GM18867 (cell line): Measurements from ENCODE around the gene KIAA0513.
A peak's percentile ranks its signal among the peaks of the same experiment; 100 is the strongest.
"Not testable (repeated sequence)": the region's sequence is repeated elsewhere in the genome, so short reads cannot be mapped to it uniquely, and the experiment has no call there.

Source experiments
- ATAC-seq: cut with Tn5 transposase; IDR thresholded peaks from one replicate; pipeline ENCODE4 v1.9.1; 2021; ENCODE audit warnings: mild to moderate bottlenecking, moderate library complexity; ENCODE audit not compliant: unreplicated experiment

Gene KIAA0513

DNA sequence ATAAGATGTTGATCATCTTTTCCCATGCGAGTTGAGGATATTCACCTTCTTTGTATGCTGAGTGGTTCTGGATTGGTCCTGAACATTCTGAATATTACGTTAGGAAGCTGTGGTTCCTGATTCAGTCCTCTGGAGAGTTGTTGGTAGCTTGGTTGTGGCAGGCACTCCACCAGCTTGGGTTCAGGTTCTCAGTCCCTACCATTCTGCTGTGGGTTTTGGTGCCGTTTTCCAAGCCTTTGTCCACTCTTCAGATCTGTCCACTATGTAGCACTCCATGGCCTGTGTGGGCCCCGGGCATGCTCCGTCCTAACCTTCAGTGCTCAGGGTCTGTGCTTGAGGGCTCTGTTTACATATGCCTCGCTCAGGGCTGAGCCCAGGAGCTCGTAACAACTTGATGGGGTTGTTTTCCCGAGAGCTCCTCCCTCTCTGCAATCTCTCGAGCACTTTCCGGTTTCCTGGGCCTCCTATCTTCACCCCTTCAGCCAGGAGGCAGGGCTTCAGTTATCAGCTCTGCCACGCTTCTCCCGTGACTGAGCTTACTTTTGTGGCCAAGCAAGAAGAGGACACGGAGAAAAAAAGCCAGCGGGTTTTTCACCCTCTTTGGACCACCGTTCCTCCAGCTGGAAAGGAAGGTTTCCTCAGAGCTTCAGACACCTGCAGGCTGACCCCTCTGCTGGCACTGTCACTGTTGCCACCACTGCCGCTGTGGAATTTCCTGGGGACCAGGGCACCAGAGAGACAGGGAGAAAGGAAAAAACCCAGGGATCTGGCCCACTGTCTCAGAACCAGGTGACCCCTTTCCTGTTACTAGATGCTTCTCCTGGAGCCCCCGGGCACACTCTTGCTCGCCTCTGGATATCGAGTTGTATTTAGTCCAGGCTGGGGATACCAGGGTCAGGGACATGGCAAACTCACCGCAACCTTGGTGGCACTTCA lies 19.6 kb downstream of the KIAA0513 start:
- no peak for ATAC-seq

DNA sequence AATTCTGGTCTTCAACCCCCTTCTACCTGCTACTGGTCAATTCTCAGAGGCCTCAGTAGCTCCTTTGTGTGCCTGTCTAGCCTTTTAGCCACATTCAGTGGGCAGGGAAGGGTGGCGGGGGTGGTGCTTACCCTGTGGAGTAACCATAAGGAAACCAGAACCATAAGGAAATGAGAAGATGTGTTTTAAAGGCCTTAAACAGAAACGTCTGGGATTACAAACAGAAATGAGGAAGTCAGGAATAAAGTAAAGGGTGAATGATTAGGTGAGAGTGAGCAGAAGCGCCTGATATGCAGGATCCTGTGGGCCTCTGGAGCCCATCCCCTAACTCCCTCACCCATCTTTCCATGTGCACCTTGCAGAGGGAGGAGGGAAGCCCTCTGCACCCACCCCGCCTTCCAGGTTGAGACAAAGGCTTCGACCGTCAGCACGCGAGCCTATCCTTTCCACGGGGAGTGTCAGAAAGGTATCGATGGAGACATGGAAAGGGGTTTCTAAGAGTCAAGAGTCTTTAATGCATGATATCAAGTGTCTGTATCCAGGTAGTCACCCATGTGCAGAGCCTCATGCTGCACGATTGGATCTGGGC lies 20.4 kb downstream of the KIAA0513 start:
- no peak for ATAC-seq

DNA sequence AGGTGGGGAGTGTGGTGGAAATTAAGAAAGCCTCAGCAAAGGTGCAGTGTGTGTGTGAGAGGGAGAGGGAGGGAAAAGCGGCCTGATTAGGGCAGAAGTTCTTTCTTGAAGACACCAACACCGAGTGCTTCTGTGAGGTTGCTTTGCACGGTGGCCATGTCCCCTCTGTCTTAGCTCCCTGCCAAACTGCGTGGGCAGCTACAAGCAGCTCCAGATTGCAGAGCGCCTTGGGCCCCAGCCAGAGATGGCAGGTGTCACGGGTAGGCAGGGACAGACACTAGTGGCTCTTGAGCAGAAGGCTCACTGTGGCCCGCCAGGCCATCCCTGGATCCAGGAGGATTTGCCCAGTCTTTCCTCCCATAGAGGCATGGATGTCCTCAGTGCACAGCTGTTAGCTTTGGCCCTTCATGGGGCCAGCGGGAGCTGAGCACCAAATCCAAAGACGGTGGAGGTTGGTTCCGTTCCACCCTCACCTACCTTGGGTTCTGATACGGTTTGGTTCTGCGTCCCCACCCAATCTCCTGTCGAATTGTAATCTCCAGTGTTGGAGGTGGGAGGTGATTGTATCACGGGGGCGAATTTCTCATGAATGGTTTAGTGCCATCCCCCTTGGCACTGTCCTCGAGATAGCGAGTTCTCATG lies 21.4 kb downstream of the KIAA0513 start:
- no peak for ATAC-seq

DNA sequence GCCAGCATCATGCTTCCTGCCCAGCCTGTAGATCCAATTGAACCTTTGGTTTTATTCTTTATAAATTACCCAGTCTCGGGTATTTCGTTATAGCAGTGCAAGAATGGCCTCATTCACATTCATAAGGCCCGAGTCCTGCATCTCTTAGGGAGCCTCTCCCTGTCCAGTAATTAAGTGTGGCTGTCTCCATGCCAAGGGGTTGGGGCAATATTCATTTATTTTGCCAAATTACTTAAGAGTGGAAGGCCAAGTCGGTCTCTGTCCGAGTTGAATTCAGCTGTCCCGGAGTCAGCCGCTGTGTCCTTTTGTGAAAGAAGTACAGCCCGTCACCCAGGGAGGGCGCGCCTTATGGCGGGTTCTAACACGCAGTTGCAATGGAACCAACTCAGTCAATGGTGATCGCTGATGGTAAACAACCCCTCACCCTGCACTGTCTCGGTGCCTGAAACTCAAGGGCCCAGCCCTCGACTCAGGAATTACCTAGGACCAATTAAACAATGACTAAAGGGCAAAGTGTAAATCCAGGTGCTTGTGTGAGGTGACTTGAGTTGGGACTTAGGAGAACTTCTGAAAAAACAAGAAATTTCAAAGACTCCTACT lies 22.2 kb downstream of the KIAA0513 start:
- no peak for ATAC-seq

DNA sequence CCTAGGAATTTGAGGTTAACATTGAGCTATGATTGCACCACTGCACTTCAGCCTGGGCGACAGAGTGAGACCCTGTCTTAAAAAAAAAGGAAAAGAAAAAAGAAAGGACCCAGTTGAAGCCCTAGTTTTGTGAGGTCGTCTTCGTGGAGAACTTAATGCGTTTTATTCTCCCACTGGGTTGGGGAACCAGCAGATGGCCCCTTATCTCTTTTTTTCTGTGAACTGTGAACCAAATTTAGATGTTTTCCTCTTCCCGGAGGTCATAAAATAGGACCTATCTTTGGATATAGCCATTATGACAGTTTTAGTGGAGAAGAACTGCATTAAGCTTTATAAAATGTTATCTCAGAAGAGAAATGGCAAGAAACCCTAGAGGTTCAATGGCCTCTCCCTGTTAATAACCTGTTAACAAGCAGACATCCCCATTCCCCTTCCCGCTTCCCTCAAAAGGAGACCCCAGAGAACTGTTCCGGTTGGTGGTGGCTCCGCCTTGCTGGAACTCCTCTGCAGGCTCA lies 23.5 kb downstream of the KIAA0513 start:
- ATAC-seq, result no peak

DNA sequence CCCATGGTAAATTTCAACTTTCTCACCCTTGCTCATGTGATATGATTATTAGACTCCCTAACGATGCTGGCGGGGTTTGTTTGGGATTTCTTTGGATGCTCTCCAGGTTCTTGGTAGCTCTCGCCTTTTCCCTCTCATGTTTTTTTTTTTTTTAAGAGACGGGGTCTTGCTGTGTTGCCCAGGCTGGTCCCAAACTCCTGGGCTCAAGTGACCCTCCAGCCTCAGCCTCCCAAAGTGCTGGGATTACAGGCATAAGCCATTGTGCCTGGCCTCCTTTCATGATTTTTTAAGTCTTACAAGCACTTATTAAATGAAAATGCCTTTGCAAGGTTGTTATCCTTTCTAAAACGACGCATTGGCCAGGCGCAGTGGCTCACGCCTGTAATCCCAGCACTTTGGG lies 24.1 kb downstream of the KIAA0513 start:
- ATAC-seq, result no peak

DNA sequence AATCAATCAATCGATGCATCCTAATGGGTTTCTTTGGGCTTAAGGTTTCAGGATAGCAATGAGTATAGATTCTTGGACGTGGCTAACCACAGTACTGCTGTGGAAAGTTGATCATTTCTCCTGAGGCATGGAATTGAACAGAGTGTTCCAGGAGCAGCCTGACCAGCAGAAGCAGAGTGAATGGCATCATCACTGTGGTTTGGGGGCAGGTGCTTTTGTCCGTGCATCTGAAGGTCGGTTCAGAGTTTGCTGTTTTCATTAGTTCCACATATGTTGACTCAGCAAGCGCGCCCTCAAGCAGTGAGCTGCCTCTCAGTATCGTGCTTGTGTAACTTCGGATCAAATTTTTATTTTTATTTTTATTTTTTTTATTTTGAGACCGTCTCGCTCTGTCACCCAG lies 24.9 kb downstream of the KIAA0513 start:
- no peak for ATAC-seq

DNA sequence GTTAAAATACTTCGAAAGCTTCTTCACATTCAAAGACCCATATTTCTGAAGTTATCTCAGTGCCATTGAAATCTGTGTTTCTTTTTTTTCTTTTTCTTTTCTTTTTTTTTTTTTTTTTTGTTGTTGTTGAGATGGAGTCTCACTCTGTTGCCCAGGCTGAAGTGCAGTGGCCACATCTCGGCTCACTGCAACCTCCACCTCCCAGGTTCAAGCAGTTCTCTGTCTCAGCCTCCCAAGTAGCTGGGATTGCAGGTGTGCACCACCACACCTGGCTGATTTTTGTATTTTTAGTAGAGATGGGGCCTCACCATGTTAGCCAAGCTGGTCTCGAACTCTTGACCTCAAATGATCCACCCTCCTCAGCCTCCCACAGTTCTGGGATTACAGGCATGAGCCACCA lies 26.7 kb downstream of the KIAA0513 start:
- not testable (repeated sequence) for ATAC-seq

DNA sequence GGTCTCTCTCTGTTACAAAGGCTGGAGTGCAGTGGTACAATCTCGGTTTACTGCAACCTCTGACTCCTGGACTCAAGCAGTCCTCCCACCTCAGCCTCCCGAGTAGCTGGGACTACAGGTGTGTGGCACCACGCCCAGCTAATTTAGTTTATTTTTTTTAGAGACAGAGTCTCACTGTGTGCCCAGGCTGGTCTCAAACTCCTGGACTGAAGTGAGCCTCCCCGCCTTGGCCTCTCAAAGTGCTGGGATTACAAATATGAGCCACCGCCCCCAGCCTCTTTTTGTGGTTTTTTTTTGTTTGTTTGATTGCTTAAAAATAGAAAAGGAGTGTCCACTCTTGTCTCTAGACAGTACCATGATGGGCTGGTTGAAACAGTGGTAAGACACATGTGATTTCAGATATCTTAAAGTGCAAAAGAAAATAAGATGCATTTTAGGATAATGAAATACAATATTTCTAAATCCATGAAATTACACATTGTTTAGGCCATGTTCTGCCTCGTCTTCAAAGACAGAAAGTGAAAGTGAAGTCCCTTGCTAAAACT lies 27.4 kb downstream of the KIAA0513 start:
- ATAC-seq, result no peak

DNA sequence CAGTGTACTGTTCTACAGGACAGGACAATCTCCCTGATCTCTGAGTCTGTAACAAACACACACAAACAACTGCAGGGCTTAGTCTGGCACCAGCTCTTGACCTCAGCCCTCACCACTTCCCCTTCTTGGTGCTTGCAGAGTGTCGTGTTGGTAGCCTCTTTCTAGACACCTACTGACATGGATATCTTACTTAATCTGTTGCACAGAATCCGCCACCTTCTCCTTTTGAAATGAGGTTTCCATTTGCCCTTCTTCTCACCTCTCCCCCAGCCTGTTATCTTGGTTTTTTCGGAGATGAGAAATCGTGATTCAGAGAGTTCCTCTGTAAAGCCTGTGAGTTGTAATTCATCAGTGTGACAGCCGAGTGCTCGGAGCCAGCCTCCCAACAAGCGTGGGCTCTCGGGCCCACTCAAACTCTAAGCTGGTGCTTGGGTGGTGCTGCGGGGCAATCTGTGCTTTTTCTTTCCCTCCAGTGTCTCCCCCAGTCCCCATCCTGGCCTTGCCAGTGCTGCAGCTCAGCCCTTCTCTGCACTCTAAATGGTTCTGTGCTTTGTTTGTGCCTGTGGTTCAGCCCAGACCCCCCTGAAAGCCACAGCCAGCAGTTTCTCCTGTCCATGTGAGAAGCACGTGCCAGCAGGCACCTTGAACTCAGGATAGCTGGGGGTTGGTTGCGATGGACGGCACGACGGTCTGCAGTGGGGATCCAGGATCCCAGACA lies 28.1 kb downstream of the KIAA0513 start:
- ATAC-seq, result peak; percentile 84

DNA sequence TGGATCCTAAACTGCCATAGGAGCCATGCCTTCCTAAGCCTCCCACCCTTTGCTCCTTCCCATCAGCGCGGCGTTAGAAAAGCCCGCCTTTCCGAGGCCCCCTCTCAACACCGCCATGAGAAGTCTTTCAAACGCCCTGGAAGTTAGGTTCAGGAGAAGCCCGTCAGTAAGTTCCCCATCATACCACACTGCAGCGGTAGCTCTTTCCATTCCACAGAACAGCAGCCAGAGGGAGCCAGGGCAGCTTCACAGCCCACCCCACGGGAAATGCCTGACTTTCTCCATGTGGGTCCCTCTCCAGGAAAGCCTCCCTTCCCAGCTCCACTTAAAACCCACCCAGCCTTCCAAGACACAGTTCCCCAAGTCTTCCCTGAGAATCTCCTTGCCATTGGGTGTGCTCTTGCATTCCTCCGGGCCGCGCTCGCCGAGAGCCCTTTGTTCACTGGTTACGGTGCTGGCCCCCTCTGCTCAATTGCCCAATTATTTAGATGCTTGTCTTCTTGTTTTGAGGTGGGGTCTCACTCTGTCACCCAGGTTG lies 28.7 kb downstream of the KIAA0513 start:
- no peak for ATAC-seq

DNA sequence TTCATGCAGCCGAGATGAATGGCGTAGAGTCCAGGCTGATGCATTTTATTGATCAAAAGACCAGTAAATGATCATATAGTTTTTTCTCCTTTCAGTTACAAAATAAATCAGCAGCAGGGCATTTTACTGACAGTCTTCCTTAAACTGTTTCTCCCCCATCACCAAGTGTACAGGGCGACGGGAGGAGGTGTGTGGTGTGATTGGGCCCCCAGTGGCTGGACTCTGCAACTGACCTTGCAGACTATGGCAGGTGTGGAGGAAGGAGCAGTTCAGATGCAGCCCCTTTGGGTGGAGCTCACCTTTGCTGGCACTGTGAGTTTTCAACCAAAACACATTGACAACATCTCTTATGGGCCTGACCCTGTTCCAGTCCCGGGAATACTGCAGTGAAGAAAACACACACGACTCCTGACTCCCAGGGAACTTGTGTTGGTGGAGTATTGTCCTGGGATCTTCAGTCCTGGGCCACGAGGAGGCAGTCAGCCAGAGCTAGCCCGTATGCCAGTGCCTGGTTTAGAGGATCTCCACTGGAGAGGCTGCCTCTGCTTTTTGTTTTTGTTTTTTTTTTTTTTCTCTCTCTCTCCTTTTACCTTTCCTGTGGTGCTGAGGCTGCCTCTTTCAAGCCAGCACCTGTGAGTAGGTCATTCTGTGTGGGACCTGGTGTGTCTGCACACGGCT lies 29.8 kb downstream of the KIAA0513 start:
- no peak for ATAC-seq

DNA sequence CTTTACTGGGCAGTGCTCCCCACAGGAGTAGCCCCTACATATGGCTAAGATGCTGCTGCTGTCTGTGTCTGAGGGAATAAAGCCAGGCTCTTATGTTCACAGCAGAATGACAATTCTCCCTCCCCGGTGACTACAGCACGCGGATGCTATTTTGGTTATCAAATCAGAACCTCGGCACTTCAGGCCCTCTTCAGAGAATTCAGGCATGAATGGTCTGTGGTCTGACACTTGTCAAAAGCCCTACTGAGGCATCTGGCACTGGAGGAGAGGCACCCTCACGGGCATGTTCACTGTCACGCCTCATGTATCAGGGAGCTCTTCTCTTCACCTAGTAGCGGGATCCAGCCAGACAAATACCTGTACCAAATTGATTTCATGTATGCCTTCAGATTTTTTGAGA lies 30.4 kb downstream of the KIAA0513 start:
- peak; percentile 38 for ATAC-seq

DNA sequence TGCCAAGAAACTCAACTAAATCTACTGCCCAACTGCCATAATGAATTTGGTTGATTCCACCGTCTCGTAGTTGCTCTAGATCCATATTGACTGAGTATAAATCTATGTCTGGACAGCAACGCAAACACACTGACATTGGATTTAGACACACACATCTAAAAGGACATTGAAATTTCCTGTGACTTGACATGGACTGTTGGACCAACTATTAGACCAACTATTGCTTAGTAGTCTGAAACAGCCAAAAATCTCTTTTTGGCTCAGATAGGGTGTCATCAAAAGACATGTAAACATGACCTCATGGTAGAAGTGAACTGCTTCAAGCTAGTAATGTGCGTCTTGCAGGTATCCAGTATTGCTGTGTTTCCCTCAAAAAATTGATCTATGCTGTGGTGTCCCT lies 31.3 kb downstream of the KIAA0513 start:
- no peak for ATAC-seq

DNA sequence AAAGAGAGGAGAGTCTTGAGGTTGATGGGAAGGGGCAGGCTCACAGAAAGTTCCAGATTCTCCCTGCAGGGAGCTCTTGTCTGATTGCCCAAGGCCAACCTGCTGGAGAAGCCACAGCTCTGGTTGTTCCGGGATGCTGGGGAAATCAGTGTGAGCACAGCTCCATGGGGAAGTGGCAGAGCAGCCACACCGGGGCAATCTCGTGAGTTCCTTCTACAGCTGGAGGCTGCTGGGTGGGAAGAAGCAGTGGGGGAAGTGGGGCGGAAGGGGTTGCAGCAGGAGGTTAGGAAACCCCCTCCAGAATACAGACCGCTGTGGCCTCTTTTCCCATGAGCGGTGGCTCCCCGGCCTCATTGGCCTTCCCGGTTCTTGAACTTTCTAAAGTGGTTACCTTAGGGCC lies 34.0 kb downstream of the KIAA0513 start:
- no peak for ATAC-seq

DNA sequence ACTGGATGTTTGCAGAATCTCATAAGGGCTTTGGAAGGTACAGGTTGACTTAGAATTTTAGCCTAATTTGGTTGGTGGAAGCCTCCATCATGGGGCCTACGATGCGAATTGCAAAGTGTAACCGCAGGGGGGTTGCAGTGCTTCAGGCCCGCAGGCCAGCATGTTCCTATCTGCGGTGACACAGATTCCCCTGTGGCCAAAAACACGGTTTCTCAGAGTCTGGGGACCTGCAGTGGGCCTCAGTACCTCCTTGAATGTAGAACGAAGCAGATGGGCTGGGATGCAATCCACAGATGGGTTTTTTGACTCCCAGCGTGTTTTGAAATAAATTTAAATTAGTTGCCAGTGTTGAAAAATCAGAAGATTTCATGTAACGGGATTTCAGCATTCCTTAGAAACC lies 34.7 kb downstream of the KIAA0513 start:
- no peak for ATAC-seq

DNA sequence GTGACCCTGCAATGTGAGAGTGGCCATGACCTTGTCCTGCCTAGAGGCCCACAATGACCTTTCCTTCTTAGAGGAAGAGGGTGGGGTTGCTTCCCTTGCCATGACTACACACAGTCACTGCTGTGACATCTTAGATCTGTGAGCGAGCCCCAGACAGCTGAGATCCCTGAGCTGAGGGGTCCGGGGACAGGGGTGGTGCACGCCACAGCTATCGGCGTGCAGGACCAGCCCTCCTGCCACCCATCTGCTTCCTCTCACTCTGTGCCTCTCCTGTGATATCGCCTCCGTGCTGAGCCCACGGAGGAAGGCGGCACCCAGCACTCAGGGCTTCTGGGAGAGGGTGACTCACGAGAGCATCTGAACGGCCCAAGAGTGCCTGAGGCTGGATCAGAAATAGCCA lies 35.2 kb downstream of the KIAA0513 start:
- ATAC-seq, result no peak

DNA sequence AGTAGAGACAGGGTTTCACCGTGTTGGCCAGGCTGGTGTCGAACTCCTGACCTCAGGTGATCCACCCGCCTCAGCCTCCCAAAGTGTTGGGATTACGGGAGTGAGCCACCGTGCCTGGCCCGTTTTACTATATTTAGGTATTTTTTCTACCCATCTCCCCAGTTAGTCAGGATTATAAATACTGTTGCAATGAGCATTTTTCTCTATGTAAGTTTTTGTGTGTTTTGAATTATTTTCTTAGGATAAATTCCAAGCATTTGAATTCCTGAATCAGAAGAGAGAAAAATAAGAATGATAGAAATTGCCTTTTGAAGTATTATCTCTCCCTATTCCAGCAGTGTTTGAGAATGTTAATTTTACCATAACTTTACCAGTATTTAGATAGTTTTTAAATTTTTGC lies 36.6 kb downstream of the KIAA0513 start:
- no peak for ATAC-seq

DNA sequence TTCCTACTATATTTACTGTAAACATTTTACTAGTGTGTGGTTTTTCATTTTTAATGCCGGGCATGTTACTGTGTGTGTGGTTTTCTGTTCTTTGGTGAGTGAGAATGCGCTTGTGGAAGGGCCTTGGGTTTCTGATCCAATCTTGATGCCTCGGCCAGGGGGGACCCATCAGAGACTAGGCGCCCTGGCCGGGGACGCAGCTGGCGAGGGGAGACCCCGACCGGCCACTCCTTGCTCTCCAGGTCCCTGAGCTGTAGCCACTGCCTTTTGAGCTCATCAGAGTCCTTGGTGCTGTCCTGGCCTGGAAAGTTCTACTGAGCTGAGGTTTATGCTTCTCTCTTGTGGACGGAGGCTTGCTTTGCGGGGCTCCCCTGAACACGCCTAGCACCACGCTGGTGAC lies 37.5 kb downstream of the KIAA0513 start:
- ATAC-seq, result no peak
